Right lobe of liver (tissue), 6 donors: ENCODE results near the gene AHNAK. TPM values are rescaled to one million over a fixed set of nuclear protein-coding genes. Genes with fewer than 3 reads are reported as not detected.
A peak's percentile ranks its signal among the peaks of the same experiment; 100 is the strongest.

Experiments
- ATAC-seq, 4 donors: fragments of 200-7000 bp; cut with Tn5 transposase; one replicate each; pipeline ENCODE4 v1.9.1; 2020; ENCODE audit warnings: mild to moderate bottlenecking in 4 of 4, moderate library complexity in 4 of 4
- DNase-seq, 3 donors: peaks; one replicate each; pipeline ENCODE4 v3.0.0-alpha.2; 2020
- H3K27ac ChIP-seq, 3 donors: fragments of 200-600 bp; one replicate each; pipeline ENCODE4 v1.8.0; 2022
- H3K27me3 ChIP-seq, 2 donors: fragments of 200-600 bp; one replicate each; pipeline ENCODE4 v1.8.0; 2022
- H3K36me3 ChIP-seq, 4 donors: fragments of 200-600 bp; sonication (generic) in 1 of 4; one replicate each; pipeline versions ENCODE4 v1.5.1 to v1.8.0; 2017 to 2022; ENCODE audit warnings: control low read depth in 1 of 4
- H3K4me1 ChIP-seq, 4 donors: fragments of 200-600 bp; sonication (generic) in 1 of 4; one replicate each; pipeline versions ENCODE4 v1.5.1 to v1.8.0; 2017 to 2022; ENCODE audit warnings: control low read depth in 1 of 4
- H3K4me3 ChIP-seq, 3 donors: fragments of 200-600 bp; one replicate each; pipeline ENCODE4 v1.8.0; 2022
- H3K9me3 ChIP-seq, 4 donors: fragments of 200-600 bp; sonication (generic) in 1 of 4; one replicate each; pipeline versions ENCODE4 v1.5.1 to v1.8.0; 2017 to 2022; ENCODE audit warnings: control low read depth in 1 of 4
- CTCF ChIP-seq, 4 donors: fragments of 200-600 bp in 3 of 4; fragments of 450-650 bp in 1 of 4; IDR thresholded peaks; one replicate each; pipeline versions ENCODE4 v1.5.1 to v1.8.0; 2016 to 2022; ENCODE audit warnings: antibody characterized with exemption in 4 of 4, mild to moderate bottlenecking in 2 of 4
- POLR2A ChIP-seq: fragments of 450-650 bp; IDR thresholded peaks from one replicate; pipeline ENCODE4 v1.6.1; 2017; ENCODE audit warnings: antibody characterized with exemption, mild to moderate bottlenecking
- WGBS: methylation state at CpG from one replicate; pipeline ENCODE4 v1.1.6; 2018; ENCODE audit warnings: low coverage, low lambda C conversion rate; ENCODE audit not compliant: insufficient coverage; ENCODE audit errors: missing lambda C conversion rate; 5-methylcytosine and 5-hydroxymethylcytosine counted together
- intact Hi-C, 2 donors: fragments of 100-400 bp; cut with DNase I; formaldehyde crosslinking; loops; one replicate each; pipeline versions ENCODE4 v1.11.2 to v1.14.1; 2022
- total RNA-seq, 6 experiments: library from RNA; depleted of rRNA in 2 of 6; stranded (reverse); fragments of >200 nt in 2 of 6; fragmentation: NEBNext Ultra II Directional in 3 of 6; extraction: Animal tissue kit (Norgen Biotek cat#: 25700) in 3 of 6; gene quantifications; one replicate each; pipeline versions ENCODE4 v1.1.0 to v1.2.4, GENCODE V29; 2016 to 2023
- donor health status: DM: no; HTN: yes; CAD: no.
- donor health status: DM: no; HTN: no; CAD: no.
- donor health status: DM: no; HTN: no; CAD: no.
- donor health status: DM: no; HTN: yes; CAD: no.
- donor health status: DM: no; HTN: yes; CAD: no.

The AHNAK gene
- total RNA-seq, 6 experiments from 2014 or later: 91.0 to 180 (median 113) TPM

- Histone ChIP-seq H3K36me3 (no peaks in the 10 kb centered on the region), H3K4me3 (no peak overlapping the region), H3K27ac (peak overlapping the region in 2 of 3 donors; percentile 16 to 24), H3K27me3 (no peaks in the 10 kb centered on the region), H3K9me3 (no peaks in the 10 kb centered on the region), H3K4me1 (peaks cover 0 to 36% (median 20%) of the 10 kb centered on the region in 4 donors)
- WGBS: 16% methylated on average over 6 of the region's 6 CpGs
- ATAC-seq (peak in 1 of 4 donors; percentile 2), DNase-seq (no peak)
- TF ChIP-seq POLR2A: no peak
- intact Hi-C loops: no loop called here
These were observed 118.9 kb downstream of the AHNAK start for GRCh38 chr11:62427630-62428233.

- TF ChIP-seq POLR2A (no peak), CTCF (IDR thresholded peaks at IDR 0.05) (no peak)
These were observed 123.6 kb downstream of the AHNAK start for GRCh38 chr11:62423012-62423411.

GRCh38 chr11:62421996-62422395 is 124.6 kb downstream of the AHNAK start:
- 91% methylated on average over 4 of the region's 7 CpGs for WGBS

More at GRCh38 chr11:62423012-62423411, 123.6 kb downstream of the AHNAK start:
- no peaks in the 10 kb centered on the region for H3K27me3 ChIP-seq
- ATAC-seq (no peak), DNase-seq (no peak)
- intact Hi-C loops: loop anchor here (5.0 kb wide), 2 partner anchors 119 to 134 kb away; no protein-coding TSS in a partner anchor
- no peaks in the 10 kb centered on the region for H3K36me3 ChIP-seq
- H3K4me3 ChIP-seq: no peak overlapping the region
- 93% methylated on average over 3 of the region's 4 CpGs for WGBS
- H3K4me1 ChIP-seq: peaks cover 0 to 25% (median 10%) of the 10 kb centered on the region in 4 donors
- no peaks in the 10 kb centered on the region for H3K9me3 ChIP-seq
- H3K27ac ChIP-seq: no peak overlapping the region

GRCh38 chr11:62420882-62421281 is 125.7 kb downstream of the AHNAK start:
- no peak overlapping the region for H3K27ac ChIP-seq
- H3K9me3 ChIP-seq: no peaks in the 10 kb centered on the region
- H3K4me3 ChIP-seq: no peak overlapping the region
- intact Hi-C loops: loop anchor here (5.0 kb wide), 2 partner anchors 121 to 136 kb away; no protein-coding TSS in a partner anchor
- no peak for ATAC-seq
- no peak for TF ChIP-seq CTCF (IDR thresholded peaks at IDR 0.05)
- no peak for TF ChIP-seq POLR2A
- DNase-seq: no peak
- H3K36me3 ChIP-seq: no peaks in the 10 kb centered on the region
- 89% methylated on average over 3 of the region's 3 CpGs for WGBS
- no peaks in the 10 kb centered on the region for H3K27me3 ChIP-seq
- peaks cover 0 to 10% (median 5%) of the 10 kb centered on the region in 4 donors for H3K4me1 ChIP-seq

More at GRCh38 chr11:62421996-62422395, 124.6 kb downstream of the AHNAK start:
- no peaks in the 10 kb centered on the region for H3K9me3 ChIP-seq
- intact Hi-C loops: loop anchor here (5.0 kb wide), 2 partner anchors 120 to 135 kb away; no protein-coding TSS in a partner anchor
- H3K4me1 ChIP-seq: peaks cover 0 to 21% (median 8%) of the 10 kb centered on the region in 4 donors
- H3K27me3 ChIP-seq: no peaks in the 10 kb centered on the region
- H3K4me3 ChIP-seq: no peak overlapping the region
- H3K27ac ChIP-seq: no peak overlapping the region
- H3K36me3 ChIP-seq: no peaks in the 10 kb centered on the region
- ATAC-seq: no peak
- no peak for DNase-seq
- TF ChIP-seq CTCF (IDR thresholded peaks at IDR 0.05): no peak
- TF ChIP-seq POLR2A: no peak

GRCh38 chr11:62419943-62420342 is 126.7 kb downstream of the AHNAK start:
- Histone ChIP-seq H3K4me3 (no peak overlapping the region), H3K27ac (no peak overlapping the region)
- WGBS: 24% methylated on average over 1 of the region's 1 CpG

More at GRCh38 chr11:62419943-62420342, 126.7 kb downstream of the AHNAK start:
- Histone ChIP-seq H3K27me3 (no peaks in the 10 kb centered on the region), H3K36me3 (no peaks in the 10 kb centered on the region), H3K4me1 (peaks cover 0 to 2% (median under 1%) of the 10 kb centered on the region in 4 donors), H3K9me3 (no peaks in the 10 kb centered on the region)
- no peak for DNase-seq
- no peak for TF ChIP-seq CTCF (IDR thresholded peaks at IDR 0.05)
- no peak for TF ChIP-seq POLR2A
- intact Hi-C loops: loop anchor here (5.0 kb wide), 2 partner anchors 122 to 137 kb away; no protein-coding TSS in a partner anchor
- no peak for ATAC-seq
